K562 (cell line): ENCODE results near the gene RABGAP1L.
"Not testable (repeated sequence)": the region's sequence is repeated elsewhere in the genome, so short reads cannot be mapped to it uniquely, and the experiment has no call there.

Source experiments
- E2F8 ChIP-seq: fragments of 450-650 bp; IDR thresholded peaks from 2 replicates; pipeline ENCODE4 v1.7.1; 2018; ENCODE audit warnings: mild to moderate bottlenecking, low read depth; ENCODE audit not compliant: partially characterized antibody
- NBN ChIP-seq: fragments of 450-650 bp; IDR thresholded peaks from 2 replicates; pipeline ENCODE4 v1.6.1; 2016; ENCODE audit warnings: low read depth, mild to moderate bottlenecking
- PRMT5 ChIP-seq: sonication (generic); formaldehyde crosslinking; IDR thresholded peaks from 2 replicates; pipeline ENCODE4 v1.5.0; 2020; ENCODE audit warnings: missing genetic modification reagents
- SRF ChIP-seq, 2 experiments: fragments of 250-450, 450-650 bp in 1 of 2; sonication (Bioruptor Pico) in 1 of 2; sonication (generic) in 1 of 2; formaldehyde crosslinking; IDR thresholded peaks; 2 replicates each; pipeline versions ENCODE4 v1.5.0 to v1.5.1; 2020 to 2022; ENCODE audit warnings: mild to moderate bottlenecking in 1 of 2, missing genetic modification reagents in 1 of 2

GRCh38 chr1:174895610-174896009, 736.3 kb downstream of the RABGAP1L start:
- TF ChIP-seq PRMT5 (CRISPR knock-in tag); SRF (CRISPR knock-in tag; IDR thresholded peaks at IDR 0.05); E2F8; NBN: not testable (repeated sequence)
